Keratinocyte (primary cell): Measurements from ENCODE around the gene SULF2. TPM values are rescaled to one million over a fixed set of nuclear protein-coding genes. Genes with fewer than 3 reads are reported as not detected.

Experiments used
- DNase-seq: peaks from one replicate; pipeline ENCODE4 v3.0.0-alpha.2; 2011; ENCODE audit warnings: low read depth, missing footprints, low spot score
- FAIRE-seq: peaks from 2 replicates; lab custom pipeline; 2011; peaks lifted over from hg19 to GRCh38; lab: Jason Lieb, UNC
- H2AFZ ChIP-seq: 2 replicates; pipeline ENCODE4 v1.6.0; 2012; ENCODE audit warnings: low read length, control low read depth, inconsistent platforms; ENCODE audit not compliant: control insufficient read depth
- H3K27ac ChIP-seq: 2 replicates; pipeline ENCODE4 v1.5.1; 2011; ENCODE audit warnings: low read length; ENCODE audit not compliant: control insufficient read depth, insufficient read depth
- H3K27me3 ChIP-seq: 3 replicates; pipeline ENCODE4 v1.6.0; 2011; ENCODE audit warnings: low read length; ENCODE audit not compliant: control insufficient read depth, insufficient read depth; ENCODE audit errors: extremely low read depth
- H3K36me3 ChIP-seq, 2 experiments: 2 replicates in 1 of 2; 3 replicates in 1 of 2; pipeline ENCODE4 v1.5.1; 2011; ENCODE audit warnings: low read length in 2 of 2, mild to moderate bottlenecking in 1 of 2; ENCODE audit not compliant: control insufficient read depth in 2 of 2, insufficient read depth in 2 of 2; ENCODE audit errors: extremely low read depth in 1 of 2
- H3K4me1 ChIP-seq: 3 replicates; pipeline ENCODE4 v1.5.1; 2011; ENCODE audit warnings: low read length; ENCODE audit not compliant: control insufficient read depth, insufficient read depth; ENCODE audit errors: extremely low read depth
- H3K4me2 ChIP-seq: 3 replicates; pipeline ENCODE4 v1.6.0; 2011; ENCODE audit warnings: low read depth, low read length; ENCODE audit not compliant: control insufficient read depth, insufficient read depth; ENCODE audit errors: extremely low read depth
- H3K4me3 ChIP-seq, 3 experiments: fragments of 200-600 bp in 1 of 3; sonication (generic) in 1 of 3; 2 replicates in 2 of 3; 3 replicates in 1 of 3; pipeline ENCODE4 v1.5.1; 2011 to 2016; ENCODE audit warnings: low read length in 3 of 3, mild to moderate bottlenecking in 3 of 3, control low read depth in 2 of 3, inconsistent platforms in 1 of 3, low read depth in 1 of 3, mixed read lengths in 1 of 3, mixed run types in 1 of 3, moderate library complexity in 1 of 3; ENCODE audit not compliant: control insufficient read depth in 2 of 3, insufficient read depth in 2 of 3; ENCODE audit errors: extremely low read depth in 1 of 3
- H3K79me2 ChIP-seq: 2 replicates; pipeline ENCODE4 v1.6.0; 2012; ENCODE audit warnings: low read length; ENCODE audit not compliant: control insufficient read depth, insufficient read depth
- H3K9ac ChIP-seq: 3 replicates; pipeline ENCODE4 v1.6.0; 2011; ENCODE audit warnings: low read length; ENCODE audit not compliant: control insufficient read depth, insufficient read depth; ENCODE audit errors: extremely low read depth
- H3K9me1 ChIP-seq: 3 replicates; pipeline ENCODE4 v1.6.0; 2011; ENCODE audit warnings: low read length; ENCODE audit not compliant: control insufficient read depth, insufficient read depth; ENCODE audit errors: extremely low read depth
- H3K9me3 ChIP-seq: 2 replicates; pipeline ENCODE4 v1.5.1; 2012; ENCODE audit warnings: low read depth, low read length; ENCODE audit not compliant: control insufficient read depth
- H4K20me1 ChIP-seq: 3 replicates; pipeline ENCODE4 v1.6.0; 2011; ENCODE audit warnings: low read length; ENCODE audit not compliant: control insufficient read depth, insufficient read depth; ENCODE audit errors: extremely low read depth
- CTCF ChIP-seq, 3 experiments: IDR thresholded peaks in 1 of 3; conservative IDR thresholded peaks in 1 of 3; optimal IDR thresholded peaks in 1 of 3; 2 replicates in 2 of 3; 3 replicates in 1 of 3; pipeline versions ENCODE3 to v1.5.1; 2011; ENCODE audit warnings: low read length in 3 of 3, mild to moderate bottlenecking in 3 of 3, moderate library complexity in 2 of 3, control low read depth in 1 of 3, inconsistent platforms in 1 of 3; ENCODE audit not compliant: insufficient read depth in 2 of 3; ENCODE audit errors: extremely low read depth in 1 of 3
- EZH2 ChIP-seq: IDR thresholded peaks from one replicate; pipeline ENCODE4 v1.6.1; 2012; ENCODE audit warnings: inconsistent platforms, mild to moderate bottlenecking, low read length, moderate library complexity
- dilution Hi-C: fragments of 300-500 bp; cut with MboI; formaldehyde crosslinking; loops from one replicate; pipeline ENCODE4 v1.7.0; 2020; ENCODE audit warnings: low sequenced_read_pairs; ENCODE audit not compliant: extremely low pct_ligation_motif_present
- polyA plus RNA-seq, 5 experiments: library from polyadenylated mRNA; depleted of rRNA in 3 of 5; stranded (reverse) in 3 of 5; stranded (forward) in 1 of 5; unstranded in 1 of 5; fragments of >200 nt; gene quantifications; 1 replicate in 1 of 5; 2 replicates in 3 of 5; 3 replicates in 1 of 5; pipeline versions ENCODE4 v1.2.1 to v1.2.3, GENCODE V29; 2011 to 2012; ENCODE audit warnings: missing spikeins in 2 of 5, low read depth in 1 of 5, low replicate concordance in 1 of 5

SULF2 gene
- polyA plus RNA-seq, 1 donor (not counting 4 experiments of a cell fraction or from before 2014, with no cell fraction given), result 64.4 TPM

- Histone ChIP-seq H3K4me1 (no peaks in the 10 kb centered on the region), H3K9me1 (peaks cover 3% of the 10 kb centered on the region), H3K27me3 (no peaks in the 10 kb centered on the region), H3K9ac (no peak overlapping the region), H4K20me1 (peaks cover 16% of the 10 kb centered on the region), H3K4me3 (no peak overlapping the region), H3K4me2 (no peak overlapping the region), H3K27ac (no peak overlapping the region), H3K79me2 (peaks cover 97% of the 10 kb centered on the region), H3K36me3 (peaks cover 15 to 22% of the 10 kb centered on the region in 2 experiments), H3K9me3 (no peaks in the 10 kb centered on the region), H2AFZ (no peak overlapping the region)
- dilution Hi-C loops, result no loop called here
- FAIRE-seq, result no peak
- TF ChIP-seq CTCF (optimal IDR thresholded peaks at IDR 0.05 in 1 of 3, IDR thresholded peaks at IDR 0.05 in 1 of 3, conservative IDR thresholded peaks at IDR 0.05 in 1 of 3; ENCODE audit: extremely low read depth in 1 of 3, insufficient read depth in 2 of 3, low read length in 3 of 3), result no peak
- TF ChIP-seq EZH2, result no peak
- no peak for DNase-seq
Measured at GRCh38 chr20:47774131-47774777, 11.0 kb downstream of the SULF2 start.

- no peak overlapping the region for H3K9ac ChIP-seq
- no peaks in the 10 kb centered on the region for H3K27me3 ChIP-seq
- H3K4me1 ChIP-seq, result no peaks in the 10 kb centered on the region
- TF ChIP-seq EZH2 (no peak), CTCF (optimal IDR thresholded peaks at IDR 0.05 in 1 of 3, IDR thresholded peaks at IDR 0.05 in 1 of 3, conservative IDR thresholded peaks at IDR 0.05 in 1 of 3; ENCODE audit: extremely low read depth in 1 of 3, insufficient read depth in 2 of 3, low read length in 3 of 3) (no peak)
- dilution Hi-C loops, result no loop called here
- H3K27ac ChIP-seq, result no peak overlapping the region
- peaks cover 91% of the 10 kb centered on the region for H3K79me2 ChIP-seq
- no peak overlapping the region for H3K4me3 ChIP-seq
- H3K9me3 ChIP-seq, result no peaks in the 10 kb centered on the region
- no peak for FAIRE-seq
- peaks cover 16% of the 10 kb centered on the region for H4K20me1 ChIP-seq
- no peak for DNase-seq
- H3K36me3 ChIP-seq, result peaks cover 16% of the 10 kb centered on the region in 2 experiments
- no peak overlapping the region for H2AFZ ChIP-seq
- peaks cover 3% of the 10 kb centered on the region for H3K9me1 ChIP-seq
- no peak overlapping the region for H3K4me2 ChIP-seq
Measured at GRCh38 chr20:47773371-47773786, 11.9 kb downstream of the SULF2 start.
